CD4-positive, alpha-beta T cell treated with Interleukin-15 for 1 hour (primary cell): ENCODE measurements around the gene RAN.
A peak's percentile ranks its signal among the peaks of the same experiment; 100 is the strongest.
"Not testable (repeated sequence)": the region's sequence is repeated elsewhere in the genome, so short reads cannot be mapped to it uniquely, and the experiment has no call there.

ENCODE experiments used
- DNase-seq: peaks from one replicate; pipeline ENCODE4 v3.0.0-alpha.2; 2020

The RAN gene

GRCh38 chr12:130871286-130872178 is at the start of gene RAN:
TSS of gene RAN (plus strand) at chr12:130872066. CDS start at chr12:130872594, 528 bp downstream.
- DNase-seq = peak; percentile 95

GRCh38 chr12:130825771-130826150 is 46.1 kb upstream of the RAN start:
- DNase-seq = no peak

- peak; percentile 64 for DNase-seq
These were observed 45.6 kb upstream of the RAN start for GRCh38 chr12:130826151-130826801.

- DNase-seq = no peak
These were observed 44.4 kb upstream of the RAN start for GRCh38 chr12:130827432-130827831.

- DNase-seq = no peak
These were observed 43.0 kb upstream of the RAN start for GRCh38 chr12:130828895-130829294.

- no peak for DNase-seq
These were observed 42.2 kb upstream of the RAN start for GRCh38 chr12:130829391-130830245.

GRCh38 chr12:130830246-130830551 is 41.7 kb upstream of the RAN start:
- no peak for DNase-seq

GRCh38 chr12:130831246-130831645 is 40.6 kb upstream of the RAN start:
- DNase-seq = no peak

GRCh38 chr12:130831876-130832405 is 39.9 kb upstream of the RAN start:
- no peak for DNase-seq

GRCh38 chr12:130832561-130833209 is 39.2 kb upstream of the RAN start:
- DNase-seq = no peak

GRCh38 chr12:130835011-130835410 is 36.9 kb upstream of the RAN start:
- no peak for DNase-seq

GRCh38 chr12:130835436-130835835 is 36.4 kb upstream of the RAN start:
- no peak for DNase-seq

- DNase-seq = no peak
These were observed 33.4 kb upstream of the RAN start for GRCh38 chr12:130838284-130838950.

- peak; percentile 89 for DNase-seq
These were observed 32.7 kb upstream of the RAN start, which contains the start of gene STX2 for GRCh38 chr12:130838951-130839769. TSS of gene STX2 (minus strand) at chr12:130839250. CDS start at chr12:130839099, 151 bp downstream.

GRCh38 chr12:130839770-130840404 is 32.0 kb upstream of the RAN start:
- DNase-seq = no peak

- DNase-seq = no peak
These were observed 25.5 kb upstream of the RAN start for GRCh38 chr12:130846369-130846768.

GRCh38 chr12:130847112-130847511 is 24.8 kb upstream of the RAN start:
- DNase-seq = no peak

- not testable (repeated sequence) for DNase-seq
These were observed 23.8 kb upstream of the RAN start for GRCh38 chr12:130848105-130848504.

- DNase-seq = not testable (repeated sequence)
These were observed 23.0 kb upstream of the RAN start for GRCh38 chr12:130848785-130849305.
